NCI-H1092 treated with DMSO at 0.1 percent for 48 hours (cell line): ENCODE results near the gene ACTL7B.
"Not testable (repeated sequence)": the region's sequence is repeated elsewhere in the genome, so short reads cannot be mapped to it uniquely, and the experiment has no call there.

Experiments used
- DNase-seq: peaks from one replicate; lab custom pipeline; 2025; lab: John Stamatoyannopoulos, UW

ACTL7B gene

GRCh38 chr9:108855888-108856287 is at the start of gene ACTL7B:
TSS of gene ACTL7B (minus strand) at chr9:108855986. CDS start at chr9:108855930, 56 bp downstream.
- no peak for DNase-seq

GRCh38 chr9:108905494-108905893 is 49.7 kb upstream of the ACTL7B start:
- DNase-seq, result no peak

- DNase-seq, result no peak
Observed at GRCh38 chr9:108904161-108904560, 48.4 kb upstream of the ACTL7B start.

GRCh38 chr9:108903420-108904103 is 47.8 kb upstream of the ACTL7B start:
- no peak for DNase-seq

GRCh38 chr9:108900176-108900575 is 44.4 kb upstream of the ACTL7B start:
- no peak for DNase-seq

GRCh38 chr9:108899023-108899695 is 43.4 kb upstream of the ACTL7B start:
- DNase-seq, result not testable (repeated sequence)

GRCh38 chr9:108897324-108898096 is 41.7 kb upstream of the ACTL7B start:
- DNase-seq, result no peak

GRCh38 chr9:108894225-108894997 is 38.6 kb upstream of the ACTL7B start:
- DNase-seq, result no peak

GRCh38 chr9:108889649-108890067 is 33.9 kb upstream of the ACTL7B start:
- no peak for DNase-seq

- not testable (repeated sequence) for DNase-seq
Observed at GRCh38 chr9:108886594-108887271, 30.9 kb upstream of the ACTL7B start.

GRCh38 chr9:108885643-108886348 is 30.0 kb upstream of the ACTL7B start:
- DNase-seq, result peak; percentile 59

- no peak for DNase-seq
Observed at GRCh38 chr9:108884701-108885100, 28.9 kb upstream of the ACTL7B start.

- DNase-seq, result no peak
Observed at GRCh38 chr9:108883085-108883484, 27.3 kb upstream of the ACTL7B start.

GRCh38 chr9:108882052-108882888 is 26.5 kb upstream of the ACTL7B start:
- no peak for DNase-seq

- DNase-seq, result no peak
Observed at GRCh38 chr9:108880738-108881316, 25.0 kb upstream of the ACTL7B start.

- no peak for DNase-seq
Observed at GRCh38 chr9:108877524-108877923, 21.7 kb upstream of the ACTL7B start.

- DNase-seq, result no peak
Observed at GRCh38 chr9:108876425-108876824, 20.6 kb upstream of the ACTL7B start.

GRCh38 chr9:108874058-108874788 is 18.4 kb upstream of the ACTL7B start:
- DNase-seq, result no peak
